Erythroblast (primary cell): ENCODE results near the gene DNAH10.

ENCODE experiments used
- GATA1 ChIP-seq: IDR thresholded peaks from 2 replicates; pipeline ENCODE4 v1.6.1; 2011; ENCODE audit warnings: low read depth, mild to moderate bottlenecking, control low read depth, low read length, moderate library complexity
- POLR2A ChIP-seq: IDR thresholded peaks from 2 replicates; pipeline ENCODE4 v1.6.1; 2011; ENCODE audit warnings: mild to moderate bottlenecking, low read length

GRCh38 chr12:123749355-123749754 is 12.7 kb upstream of the DNAH10 start:
- TF ChIP-seq POLR2A (no peak), GATA1 (no peak)
